ENCODE results near the gene COL11A1.

DNA sequence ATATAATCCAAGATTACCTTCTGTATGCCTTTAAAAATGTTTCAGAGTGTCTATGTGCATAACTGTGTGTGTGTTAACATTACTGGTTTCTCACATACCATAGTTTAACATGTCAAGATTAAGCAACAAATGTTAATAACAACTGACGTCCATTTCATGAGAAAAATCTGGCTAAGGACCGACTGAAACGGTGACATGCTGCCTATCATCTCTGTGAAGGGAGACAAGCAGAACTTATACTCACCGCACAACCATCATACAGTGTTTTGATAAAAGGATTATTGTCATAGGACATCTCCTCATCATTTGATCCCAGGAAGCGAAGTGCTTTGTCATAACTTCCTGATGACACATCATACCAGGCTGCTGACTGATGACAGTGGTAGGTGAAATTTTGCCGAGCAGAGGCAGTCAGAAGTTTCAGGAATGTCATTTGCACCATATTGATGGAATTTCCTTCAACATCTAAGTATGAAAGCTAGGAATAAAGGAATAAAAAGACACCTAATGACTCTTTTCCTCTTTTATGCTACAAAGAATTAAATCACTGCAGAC is 228.8 kb downstream of the COL11A1 start:
- TF ChIP-seq POLR2A (IDR thresholded peaks at IDR 0.05; ENCODE audit: low read depth, low read length) (no peak), POLR2AphosphoS5 (IDR thresholded peaks at IDR 0.05; ENCODE audit: low read depth, low read length) (no peak), TAF1 (IDR thresholded peaks at IDR 0.05; ENCODE audit: borderline replicate concordance, low read depth, low read length) (no peak)

Data from GM12892 (cell line).